H1 (cell line): ENCODE data around the gene CMIP. TPM values are rescaled to one million over a fixed set of nuclear protein-coding genes. Genes with fewer than 3 reads are reported as not detected.

Experiments
- CTCF ChIA-PET: fragments of 300-600 bp; sonication (Branson Sonifier 250); formaldehyde crosslinking; loops from one replicate; lab custom pipeline; 2021; ENCODE audit not compliant: partially characterized antibody; lab: Charles Lee
- POLR2A ChIA-PET: fragments of 300-600 bp; sonication (Branson Sonifier 250); formaldehyde crosslinking; loops from one replicate; lab custom pipeline; 2021; ENCODE audit warnings: inconsistent platforms; ENCODE audit not compliant: partially characterized antibody; lab: Charles Lee
- DNase-seq, 2 experiments: peaks; one replicate each; pipeline versions ENCODE4 v3.0.0 to v3.0.0-alpha.2; 2010 to 2022; ENCODE audit warnings: low spot score in 2 of 2, low read depth in 1 of 2, mixed read lengths in 1 of 2
- FAIRE-seq: peaks from 2 replicates; lab custom pipeline; 2011; peaks lifted over from hg19 to GRCh38; lab: Jason Lieb, UNC
- H2AFZ ChIP-seq: 2 replicates; pipeline ENCODE4 v1.8.1; 2012; ENCODE audit warnings: low read length, inconsistent platforms
- H2AK5ac ChIP-seq: 2 replicates; pipeline ENCODE4 v1.6.1; 2013; ENCODE audit warnings: low read depth, low read length
- H2BK120ac ChIP-seq: replicated peaks from 2 replicates; pipeline ENCODE3; 2013; ENCODE audit warnings: low read depth, low read length, inconsistent platforms
- H2BK12ac ChIP-seq: 2 replicates; pipeline ENCODE4 v1.6.1; 2013; ENCODE audit warnings: low read depth, low read length
- H2BK15ac ChIP-seq: 2 replicates; pipeline ENCODE4 v1.6.1; 2013; ENCODE audit warnings: low read length
- H2BK20ac ChIP-seq: 2 replicates; pipeline ENCODE4 v1.6.1; 2013; ENCODE audit warnings: low read length
- H2BK5ac ChIP-seq: 2 replicates; pipeline ENCODE4 v1.6.1; 2013; ENCODE audit warnings: low read depth, low read length
- H3K14ac ChIP-seq: 2 replicates; pipeline ENCODE4 v1.6.1; 2013; ENCODE audit warnings: inconsistent platforms; ENCODE audit not compliant: insufficient read length
- H3K18ac ChIP-seq: 2 replicates; pipeline ENCODE4 v1.6.1; 2013; ENCODE audit warnings: low read length; ENCODE audit errors: extremely low read depth
- H3K23ac ChIP-seq: 2 replicates; pipeline ENCODE4 v1.6.1; 2013; ENCODE audit warnings: inconsistent platforms; ENCODE audit not compliant: insufficient read length
- H3K23me2 ChIP-seq: 2 replicates; pipeline ENCODE4 v1.6.1; 2013; ENCODE audit warnings: low read depth, low read length
- H3K27ac ChIP-seq: 2 replicates; pipeline ENCODE4 v1.6.1; 2011; ENCODE audit warnings: low read depth, low read length, inconsistent platforms
- H3K27me3 ChIP-seq, 4 experiments: replicated peaks in 1 of 4; 1 replicate in 1 of 4; 2 replicates in 3 of 4; pipeline versions ENCODE4 v1.6.1 to v1.8.1; 2011 to 2013; ENCODE audit warnings: low read length in 3 of 4, mild to moderate bottlenecking in 3 of 4, inconsistent platforms in 2 of 4, mixed read lengths in 2 of 4, moderate library complexity in 1 of 4; ENCODE audit not compliant: control insufficient read depth in 3 of 4, insufficient read depth in 3 of 4; ENCODE audit errors: extremely low read depth in 1 of 4
- H3K36me3 ChIP-seq, 4 experiments: 2 replicates each; pipeline versions ENCODE4 v1.6.1 to v1.8.1; 2011 to 2013; ENCODE audit warnings: mild to moderate bottlenecking in 4 of 4, low read length in 3 of 4, moderate library complexity in 2 of 4, control low read depth in 1 of 4, inconsistent platforms in 1 of 4; ENCODE audit not compliant: insufficient read depth in 4 of 4, control insufficient read depth in 2 of 4
- H3K4ac ChIP-seq: replicated peaks from 2 replicates; pipeline ENCODE3; 2013; ENCODE audit warnings: low read length, low read depth, mixed read lengths, inconsistent platforms; ENCODE audit not compliant: insufficient read length
- H3K4me1 ChIP-seq, 4 experiments: replicated peaks in 1 of 4; 1 replicate in 1 of 4; 2 replicates in 3 of 4; pipeline versions ENCODE4 v1.6.1 to v1.8.1; 2011 to 2013; ENCODE audit warnings: low read length in 3 of 4, inconsistent platforms in 2 of 4, mixed read lengths in 1 of 4; ENCODE audit not compliant: insufficient read depth in 4 of 4, control insufficient read depth in 3 of 4
- H3K4me2 ChIP-seq, 2 experiments: 2 replicates each; pipeline versions ENCODE4 v1.6.1 to v1.8.1; 2011 to 2013; ENCODE audit warnings: low read depth in 2 of 2, low read length in 2 of 2, control low read depth in 1 of 2, inconsistent platforms in 1 of 2, mild to moderate bottlenecking in 1 of 2; ENCODE audit not compliant: insufficient read depth in 1 of 2
- H3K4me3 ChIP-seq, 4 experiments: fragments of 200-600, 300-600 bp in 1 of 4; sonication (generic), shearing (Covaris generic), sonication (Bioruptor Twin) in 1 of 4; 2 replicates each; pipeline versions ENCODE4 v1.5.1 to v1.8.1; 2011 to 2016; ENCODE audit warnings: low read length in 4 of 4, low read depth in 3 of 4, control low read depth in 2 of 4, inconsistent platforms in 2 of 4, mild to moderate bottlenecking in 2 of 4, mixed read lengths in 1 of 4, moderate library complexity in 1 of 4; ENCODE audit not compliant: insufficient read depth in 2 of 4; ENCODE audit errors: extremely low read depth in 1 of 4
- H3K56ac ChIP-seq: replicated peaks from 2 replicates; pipeline ENCODE3; 2013; ENCODE audit warnings: low read depth, mild to moderate bottlenecking, mixed read lengths, low read length, inconsistent platforms; ENCODE audit not compliant: insufficient read length
- H3K79me1 ChIP-seq: 2 replicates; pipeline ENCODE4 v1.6.1; 2013; ENCODE audit warnings: low read depth, low read length, control low read depth
- H3K79me2 ChIP-seq, 2 experiments: 2 replicates each; pipeline versions ENCODE4 v1.6.1 to v1.8.1; 2012 to 2013; ENCODE audit warnings: low read length in 2 of 2, mild to moderate bottlenecking in 2 of 2, inconsistent platforms in 1 of 2; ENCODE audit not compliant: insufficient read depth in 2 of 2, control insufficient read depth in 1 of 2
- H3K9ac ChIP-seq, 4 experiments: replicated peaks in 1 of 4; 1 replicate in 1 of 4; 2 replicates in 3 of 4; pipeline versions ENCODE4 v1.6.1 to v1.8.1; 2011 to 2013; ENCODE audit warnings: low read depth in 3 of 4, low read length in 3 of 4, control low read depth in 2 of 4, mild to moderate bottlenecking in 2 of 4, moderate library complexity in 2 of 4, inconsistent platforms in 1 of 4; ENCODE audit errors: extremely low read depth in 1 of 4
- H3K9me3 ChIP-seq, 2 experiments: 2 replicates each; pipeline versions ENCODE4 v1.6.1 to v1.8.1; 2012 to 2013; ENCODE audit warnings: mild to moderate bottlenecking in 2 of 2, moderate library complexity in 2 of 2, control low read depth in 1 of 2, inconsistent platforms in 1 of 2, low read depth in 1 of 2, low read length in 1 of 2, mixed read lengths in 1 of 2; ENCODE audit not compliant: insufficient read depth in 2 of 2
- H4K20me1 ChIP-seq, 2 experiments: replicated peaks in 1 of 2; 2 replicates each; pipeline versions ENCODE3 to v1.8.1; 2011 to 2013; ENCODE audit warnings: inconsistent platforms in 2 of 2, low read length in 2 of 2, mild to moderate bottlenecking in 1 of 2; ENCODE audit not compliant: insufficient read depth in 2 of 2, control insufficient read depth in 1 of 2
- H4K5ac ChIP-seq: 2 replicates; pipeline ENCODE4 v1.6.1; 2013; ENCODE audit warnings: low read length, low read depth, mixed read lengths, inconsistent platforms; ENCODE audit not compliant: insufficient read length
- H4K8ac ChIP-seq: 2 replicates; pipeline ENCODE4 v1.8.0; 2013; ENCODE audit warnings: mild to moderate bottlenecking, moderate library complexity, low read length, inconsistent platforms; ENCODE audit not compliant: insufficient read depth; ENCODE audit errors: extremely low read depth
- H4K91ac ChIP-seq: replicated peaks from 2 replicates; pipeline ENCODE3; 2013; ENCODE audit warnings: low read length, mixed read lengths, inconsistent platforms; ENCODE audit not compliant: insufficient read length
- CREB1 ChIP-seq: IDR thresholded peaks from 2 replicates; pipeline ENCODE4 v1.6.1; 2012; ENCODE audit warnings: inconsistent platforms
- KDM4A ChIP-seq: IDR thresholded peaks from one replicate; pipeline ENCODE4 v1.7.1; 2012; ENCODE audit warnings: low read depth, mild to moderate bottlenecking, moderate library complexity, low read length, inconsistent platforms; ENCODE audit not compliant: severe bottlenecking
- RFX5 ChIP-seq: IDR thresholded peaks from 2 replicates; pipeline ENCODE4 v1.6.1; 2011; ENCODE audit warnings: low read depth, low read length, improper control_type of control experiment, borderline replicate concordance
- RXRA ChIP-seq: IDR thresholded peaks from 2 replicates; pipeline ENCODE4 v1.6.1; 2011; ENCODE audit warnings: low read depth, mild to moderate bottlenecking, low read length, moderate library complexity; ENCODE audit not compliant: insufficient read depth
- SP2 ChIP-seq: IDR thresholded peaks from 2 replicates; pipeline ENCODE4 v1.6.1; 2012; ENCODE audit warnings: mild to moderate bottlenecking, low read length, inconsistent platforms
- SP4 ChIP-seq: IDR thresholded peaks from 2 replicates; pipeline ENCODE4 v1.6.1; 2012; ENCODE audit warnings: low read length, inconsistent platforms
- WGBS, 2 experiments: shearing (Covaris generic) in 1 of 2; methylation state at CpG; one replicate each; pipeline versions ENCODE4 v1.1.6 to v1.1.7; 2013 to 2015; ENCODE audit warnings: low lambda C conversion rate in 2 of 2, mixed read lengths in 2 of 2, inconsistent platforms in 1 of 2, low coverage in 1 of 2, missing lambda C conversion rate in 1 of 2; ENCODE audit not compliant: insufficient replicate concordance in 2 of 2, insufficient coverage in 1 of 2, insufficient read length in 1 of 2; ENCODE audit errors: extremely low coverage in 1 of 2, missing lambda C conversion rate in 1 of 2; 5-methylcytosine and 5-hydroxymethylcytosine counted together
- polyA plus RNA-seq, 7 experiments: library from polyadenylated mRNA; depleted of rRNA in 3 of 7; stranded (reverse) in 5 of 7; unstranded in 2 of 7; fragments of >200 nt in 5 of 7; fragments of 200-250 nt in 2 of 7; gene quantifications; 1 replicate in 5 of 7; 2 replicates in 1 of 7; 4 replicates in 1 of 7; pipeline versions ENCODE4 v1.2.1 to v1.2.3, GENCODE V29; 2011 to 2013; ENCODE audit warnings: missing spikeins in 2 of 7, mixed read lengths in 2 of 7
- total RNA-seq: library from RNA; stranded (reverse); fragmentation: NEBNext Ultra II Directional; extraction: Animal tissue kit (Norgen Biotek cat#: 25700); gene quantifications from 2 replicates; pipeline ENCODE4 v1.2.1, GENCODE V29; 2021
- TF ChIP-seq, protein P1 (sequence below): IDR thresholded peaks from 2 replicates; pipeline ENCODE4 v1.6.1; 2012; ENCODE audit warnings: inconsistent platforms
- TF ChIP-seq, protein P2 (sequence below): IDR thresholded peaks from 2 replicates; pipeline ENCODE4 v1.6.1; 2012; ENCODE audit warnings: low read length, inconsistent platforms

CMIP gene
- total and polyA plus RNA-seq, 2 of the 8 experiments (the other 6 are each of a cell fraction or from before 2014, with no cell fraction given) = 7.9 to 53.2 TPM

DNA sequence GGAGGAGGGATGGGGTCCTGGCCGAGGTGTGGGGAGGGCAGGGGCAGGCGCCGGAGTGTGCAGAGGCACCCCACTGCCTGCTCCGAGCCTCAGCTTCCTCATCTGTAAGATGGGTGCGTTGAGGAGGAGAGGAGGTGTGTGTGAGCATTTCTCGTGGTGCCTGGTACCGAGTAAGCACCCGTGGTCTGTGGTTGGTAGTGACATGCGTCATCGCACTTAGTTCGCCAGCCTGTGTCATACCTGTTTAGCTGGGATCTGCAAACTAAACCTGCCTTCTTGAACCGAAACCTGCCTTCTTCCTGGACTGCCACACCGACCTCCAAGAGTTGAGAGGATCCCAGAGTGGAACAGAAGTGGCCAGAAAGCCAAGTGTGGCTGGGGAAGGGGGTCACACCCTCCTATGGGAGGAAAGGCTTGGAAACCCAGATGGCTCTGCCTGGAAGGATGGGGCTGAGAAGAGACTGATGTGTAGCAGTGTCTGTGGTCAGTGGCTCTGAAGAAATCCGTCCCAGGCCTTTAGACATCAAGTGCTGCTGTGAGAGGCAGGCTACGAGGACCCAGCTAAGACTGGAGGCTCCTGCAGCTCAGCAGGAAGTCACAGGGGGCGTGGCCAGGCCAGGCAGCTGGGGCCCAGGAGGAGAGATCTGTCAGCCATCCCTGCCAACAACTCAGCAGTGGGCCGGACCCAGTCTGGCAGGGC, 171.9 kb downstream of the CMIP start:
- Histone ChIP-seq H3K27me3 (no peaks in the 10 kb centered on the region; a peak in 1 of 7 replicates), H4K8ac (no peak overlapping the region), H3K4me3 (no peak overlapping the region), H3K4ac (no peak overlapping the region), H2BK20ac (no peak overlapping the region), H3K36me3 (peaks cover 0 to 14% (median 0%) of the 10 kb centered on the region in 4 experiments; a peak in 2 of 8 replicates), H3K56ac (no peak overlapping the region), H3K27ac (no peak overlapping the region), H3K9ac (no peak overlapping the region), H3K14ac (no peak overlapping the region), H2BK15ac (no peak overlapping the region), H3K4me2 (no peak overlapping the region), H3K18ac (no peak overlapping the region), H3K4me1 (peaks cover 0 to 3% (median under 1%) of the 10 kb centered on the region in 4 experiments; a peak in 2 of 7 replicates), H4K5ac (no peak overlapping the region), H2AFZ (no peak overlapping the region), H3K9me3 (no peaks in the 10 kb centered on the region), H2BK120ac (no peak overlapping the region), H2AK5ac (no peak overlapping the region), H3K23ac (no peak overlapping the region), H4K20me1 (peaks cover 4 to 23% of the 10 kb centered on the region in 2 experiments), H4K91ac (no peak overlapping the region), H2BK12ac (no peak overlapping the region), H2BK5ac (0 out of 2 replicates have a peak overlapping the region, but pooled peaks have one; percentile 21), H3K23me2 (peaks cover 12% of the 10 kb centered on the region; the same call in 1 of the 2 replicates), H3K79me2 (peaks cover 11% of the 10 kb centered on the region in 2 experiments), H3K79me1 (peaks cover 15% of the 10 kb centered on the region)
- CTCF ChIA-PET = interaction anchor here (0.7 to 11.1 kb wide), 5 partner anchors 81 to 207 kb away, joined by 3 to 134 read pairs (median 5); no protein-coding TSS in a partner anchor
- POLR2A ChIA-PET = interaction anchor here (1.1 to 3.9 kb wide), 6 partner anchors 8 to 34 kb away, joined by 3 to 27 read pairs (median 4); no protein-coding TSS in a partner anchor
- no peak for FAIRE-seq
- WGBS, 2 experiments = 88% methylated on average over 16 of the region's 17 CpGs; no CpG with 5 or more reads in 1 of the 2 experiments
- no peak for DNase-seq
- TF ChIP-seq CREB1 (no peak), RXRA (no peak), RFX5 (no peak), SP4 (no peak), SP2 (no peak), KDM4A (no peak)
- TF ChIP-seq, protein P1, sequence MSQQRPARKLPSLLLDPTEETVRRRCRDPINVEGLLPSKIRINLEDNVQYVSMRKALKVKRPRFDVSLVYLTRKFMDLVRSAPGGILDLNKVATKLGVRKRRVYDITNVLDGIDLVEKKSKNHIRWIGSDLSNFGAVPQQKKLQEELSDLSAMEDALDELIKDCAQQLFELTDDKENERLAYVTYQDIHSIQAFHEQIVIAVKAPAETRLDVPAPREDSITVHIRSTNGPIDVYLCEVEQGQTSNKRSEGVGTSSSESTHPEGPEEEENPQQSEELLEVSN = no peak
- TF ChIP-seq, protein P2, sequence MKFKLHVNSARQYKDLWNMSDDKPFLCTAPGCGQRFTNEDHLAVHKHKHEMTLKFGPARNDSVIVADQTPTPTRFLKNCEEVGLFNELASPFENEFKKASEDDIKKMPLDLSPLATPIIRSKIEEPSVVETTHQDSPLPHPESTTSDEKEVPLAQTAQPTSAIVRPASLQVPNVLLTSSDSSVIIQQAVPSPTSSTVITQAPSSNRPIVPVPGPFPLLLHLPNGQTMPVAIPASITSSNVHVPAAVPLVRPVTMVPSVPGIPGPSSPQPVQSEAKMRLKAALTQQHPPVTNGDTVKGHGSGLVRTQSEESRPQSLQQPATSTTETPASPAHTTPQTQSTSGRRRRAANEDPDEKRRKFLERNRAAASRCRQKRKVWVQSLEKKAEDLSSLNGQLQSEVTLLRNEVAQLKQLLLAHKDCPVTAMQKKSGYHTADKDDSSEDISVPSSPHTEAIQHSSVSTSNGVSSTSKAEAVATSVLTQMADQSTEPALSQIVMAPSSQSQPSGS = no peak
